Epithelial cell of proximal tubule (primary cell): Measurements from ENCODE around the gene ZC3H18. TPM values are rescaled to one million over a fixed set of nuclear protein-coding genes. Genes with fewer than 3 reads are reported as not detected.

Experiments
- DNase-seq: peaks from one replicate; pipeline ENCODE4 v3.0.0-alpha.2; 2011; ENCODE audit warnings: low read depth
- H3K4me3 ChIP-seq: 2 replicates; pipeline ENCODE4 v1.5.1; 2011; ENCODE audit warnings: low read depth, mild to moderate bottlenecking, low read length
- total RNA-seq: library from RNA; depleted of rRNA; stranded (reverse); fragments of >200 nt; gene quantifications from 2 replicates; pipeline ENCODE4 v1.2.3, GENCODE V29; 2015
- TF ChIP-seq, protein P1 (sequence below): conservative IDR thresholded peaks from 2 replicates; pipeline ENCODE4 v1.5.1; 2012; ENCODE audit warnings: low read depth, mild to moderate bottlenecking, low read length

ZC3H18 gene
- total RNA-seq, 1 donor from 2014 or later, result 18.3 TPM

DNA sequence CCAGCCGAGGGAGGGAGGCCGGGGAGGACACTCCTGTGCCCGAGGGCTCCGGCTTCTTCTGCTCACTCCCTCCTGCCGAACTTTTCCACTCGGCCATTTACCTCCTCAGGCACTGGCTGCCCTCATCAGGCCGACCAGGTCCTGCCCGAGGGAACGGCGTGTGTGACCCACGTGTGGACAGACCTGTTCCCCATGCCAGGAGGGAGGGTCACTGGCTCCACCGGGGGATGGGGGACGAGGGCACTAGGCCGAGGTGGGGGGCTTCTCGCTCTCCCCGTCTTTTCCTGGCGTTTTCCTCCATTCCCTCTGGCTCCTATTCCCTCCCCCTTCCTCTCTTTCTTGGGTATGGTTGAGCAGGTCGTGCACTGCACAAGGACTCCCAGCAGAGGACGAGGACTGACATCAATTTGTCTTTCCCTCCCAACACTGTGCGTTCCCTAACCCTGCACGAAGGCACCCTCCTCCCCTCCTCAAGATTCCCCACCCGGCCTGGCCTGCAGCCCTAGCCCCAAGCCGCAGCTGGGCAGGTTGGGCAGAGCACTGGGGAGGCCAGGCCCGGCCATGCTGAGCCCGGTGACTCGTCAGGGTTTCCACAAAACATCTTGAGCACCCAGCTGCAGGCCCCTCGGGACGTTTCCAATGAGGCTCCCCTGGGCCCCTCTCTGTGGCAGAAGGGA is 64.9 kb downstream of the ZC3H18 start:
- DNase-seq, result no peak
- H3K4me3 ChIP-seq, result peak overlapping the region; percentile 48
- TF ChIP-seq, protein P1, sequence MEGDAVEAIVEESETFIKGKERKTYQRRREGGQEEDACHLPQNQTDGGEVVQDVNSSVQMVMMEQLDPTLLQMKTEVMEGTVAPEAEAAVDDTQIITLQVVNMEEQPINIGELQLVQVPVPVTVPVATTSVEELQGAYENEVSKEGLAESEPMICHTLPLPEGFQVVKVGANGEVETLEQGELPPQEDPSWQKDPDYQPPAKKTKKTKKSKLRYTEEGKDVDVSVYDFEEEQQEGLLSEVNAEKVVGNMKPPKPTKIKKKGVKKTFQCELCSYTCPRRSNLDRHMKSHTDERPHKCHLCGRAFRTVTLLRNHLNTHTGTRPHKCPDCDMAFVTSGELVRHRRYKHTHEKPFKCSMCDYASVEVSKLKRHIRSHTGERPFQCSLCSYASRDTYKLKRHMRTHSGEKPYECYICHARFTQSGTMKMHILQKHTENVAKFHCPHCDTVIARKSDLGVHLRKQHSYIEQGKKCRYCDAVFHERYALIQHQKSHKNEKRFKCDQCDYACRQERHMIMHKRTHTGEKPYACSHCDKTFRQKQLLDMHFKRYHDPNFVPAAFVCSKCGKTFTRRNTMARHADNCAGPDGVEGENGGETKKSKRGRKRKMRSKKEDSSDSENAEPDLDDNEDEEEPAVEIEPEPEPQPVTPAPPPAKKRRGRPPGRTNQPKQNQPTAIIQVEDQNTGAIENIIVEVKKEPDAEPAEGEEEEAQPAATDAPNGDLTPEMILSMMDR, result no peak

DNA sequence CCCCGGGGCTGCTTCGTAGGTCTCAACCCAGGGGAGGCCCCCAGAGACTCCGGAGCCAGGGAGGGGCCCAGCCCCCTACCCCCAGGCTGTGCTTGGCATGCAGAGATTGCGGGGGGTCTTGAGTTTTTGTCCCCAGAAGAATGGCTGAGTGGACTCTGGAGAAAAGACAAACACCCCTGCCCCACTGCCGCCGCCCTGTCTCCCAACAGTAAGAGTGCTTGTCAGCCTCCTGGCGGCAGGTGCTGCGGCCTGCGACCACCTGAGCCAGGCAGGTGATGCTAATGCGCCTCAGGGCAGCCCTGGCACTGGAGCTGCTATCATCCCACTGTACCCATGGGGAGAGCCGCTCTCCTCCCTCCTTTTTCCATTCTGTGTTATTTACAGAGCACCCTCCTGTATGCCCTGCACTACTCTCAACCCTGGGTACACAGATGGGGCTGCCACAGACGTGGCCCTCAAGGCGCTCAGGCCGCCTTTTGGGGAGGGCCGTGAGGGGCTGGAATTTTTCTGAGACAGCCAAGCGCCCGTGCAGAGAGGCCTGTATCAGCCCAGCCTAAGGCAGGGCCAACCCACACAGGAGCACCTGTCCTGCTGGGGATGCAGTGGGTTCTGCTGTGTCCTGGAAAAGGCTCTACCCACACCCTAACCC is 65.6 kb downstream of the ZC3H18 start:
- no peak overlapping the region for H3K4me3 ChIP-seq
- no peak for DNase-seq
- TF ChIP-seq, protein P1, result no peak

DNA sequence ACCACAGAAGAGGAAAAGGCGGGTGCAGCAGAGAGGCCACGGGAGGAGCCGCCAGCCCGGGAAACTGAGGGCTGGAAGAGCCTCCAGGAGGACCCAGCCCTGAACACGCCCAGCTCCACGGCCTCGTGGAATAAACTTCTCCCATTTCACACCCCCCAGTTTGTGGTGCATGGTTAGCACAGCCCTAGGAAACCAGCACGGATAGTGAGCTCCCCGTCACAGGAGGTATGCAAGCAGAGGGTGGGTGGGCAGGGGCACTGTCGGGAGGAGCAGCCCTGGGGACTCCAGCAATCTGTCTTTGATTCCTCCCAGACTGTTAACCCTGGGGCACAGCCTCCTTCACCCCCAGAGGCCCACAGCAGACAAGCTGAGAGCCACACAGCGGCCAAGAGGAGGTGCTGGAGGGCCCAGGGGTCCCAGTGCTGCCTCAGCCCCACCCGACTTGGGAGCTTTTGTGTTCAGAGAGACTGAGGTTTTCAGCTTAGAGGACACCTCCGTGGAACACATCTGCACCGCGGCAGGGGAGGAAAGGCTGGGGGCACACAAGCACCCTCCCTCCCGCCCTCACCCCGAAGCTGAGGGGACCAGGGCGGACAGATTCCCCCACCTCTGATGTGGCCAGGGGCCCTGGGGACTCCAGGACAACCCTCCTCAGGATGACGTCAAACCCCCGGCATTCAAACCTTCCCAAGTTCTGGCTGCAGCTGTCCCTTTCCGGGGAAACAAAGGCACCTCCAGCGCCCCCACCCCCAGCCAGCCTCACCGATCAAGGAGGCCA is 66.5 kb downstream of the ZC3H18 start:
- no peak for DNase-seq
- TF ChIP-seq, protein P1, result no peak
- no peak overlapping the region for H3K4me3 ChIP-seq

DNA sequence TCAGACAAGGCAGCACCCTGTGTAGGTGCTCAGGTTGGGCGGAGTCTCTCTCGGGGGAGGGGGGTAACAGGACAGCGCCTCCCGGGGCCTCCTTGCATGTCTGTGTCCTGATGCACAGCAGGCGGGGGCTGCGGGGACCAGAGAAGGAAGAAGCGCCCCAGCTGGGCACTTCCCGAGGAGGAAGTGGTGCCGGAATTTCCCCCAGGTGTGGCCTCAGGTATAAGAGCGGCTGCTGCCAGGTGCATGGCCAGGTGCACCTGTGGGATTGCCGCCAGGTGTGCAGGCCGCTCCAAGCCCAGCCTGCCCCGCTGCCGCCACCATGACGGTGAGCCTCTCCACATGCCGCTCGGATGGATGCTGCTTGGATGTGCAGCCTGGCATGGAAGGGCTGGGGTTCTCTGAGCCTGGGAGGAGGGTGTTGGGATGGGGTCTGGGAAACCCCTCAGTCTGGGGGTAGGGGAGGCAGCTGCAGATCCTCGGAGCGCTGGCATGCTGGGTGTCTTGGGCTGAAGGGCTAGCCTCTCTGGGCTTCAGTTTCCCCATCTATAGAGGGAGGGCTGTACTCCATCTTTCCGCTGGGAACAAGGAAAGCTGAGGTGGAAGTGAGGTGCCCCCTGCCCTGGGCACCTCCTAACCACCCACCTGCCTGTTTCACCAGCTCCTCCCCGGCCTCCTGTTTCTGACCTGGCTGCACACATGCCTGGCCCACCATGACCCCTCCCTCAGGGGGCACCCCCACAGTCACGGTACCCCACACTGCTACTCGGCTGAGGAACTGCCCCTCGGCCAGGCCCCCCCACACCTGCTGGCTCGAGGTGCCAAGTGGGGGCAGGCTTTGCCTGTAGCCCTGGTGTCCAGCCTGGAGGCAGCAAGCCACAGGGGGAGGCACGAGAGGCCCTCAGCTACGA is 68.4 kb downstream of the ZC3H18 start, which contains the start of gene IL17C:
Gene IL17C, plus strand, starts transcription at position 250 of the 908 bp plus-strand sequence. Its CDS starts 70 bp downstream, at position 320.
- DNase-seq, result no peak
- TF ChIP-seq, protein P1, result no peak
- no peak within 1 kb of the TSS for H3K4me3 ChIP-seq

DNA sequence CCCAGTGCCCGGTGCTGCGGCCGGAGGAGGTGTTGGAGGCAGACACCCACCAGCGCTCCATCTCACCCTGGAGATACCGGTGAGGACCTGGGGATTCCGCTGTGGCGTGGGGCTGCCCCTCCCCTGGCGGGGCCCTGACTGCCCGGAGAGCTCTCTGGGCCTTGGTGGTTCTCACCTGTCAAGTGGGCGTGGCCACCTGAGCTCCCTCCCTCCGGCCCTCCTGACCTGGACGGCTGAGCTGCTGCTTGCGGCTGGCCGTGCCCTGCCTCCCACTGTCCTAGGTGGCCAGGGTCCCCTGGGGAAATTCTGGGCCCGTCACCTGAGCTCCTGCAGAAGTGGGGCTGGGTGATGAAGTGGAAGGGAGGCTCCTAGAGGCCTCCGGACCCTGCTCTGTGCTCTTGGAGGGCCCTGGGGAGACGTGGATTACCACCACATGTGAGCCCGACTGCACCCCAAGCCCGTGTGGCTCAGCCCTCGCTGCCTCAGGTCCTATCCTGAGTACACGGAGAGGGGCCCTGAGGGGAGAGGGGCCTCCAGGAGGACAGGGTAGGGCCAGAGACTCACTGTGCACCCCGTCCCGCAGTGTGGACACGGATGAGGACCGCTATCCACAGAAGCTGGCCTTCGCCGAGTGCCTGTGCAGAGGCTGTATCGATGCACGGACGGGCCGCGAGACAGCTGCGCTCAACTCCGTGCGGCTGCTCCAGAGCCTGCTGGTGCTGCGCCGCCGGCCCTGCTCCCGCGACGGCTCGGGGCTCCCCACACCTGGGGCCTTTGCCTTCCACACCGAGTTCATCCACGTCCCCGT is 69.2 kb downstream of the ZC3H18 start:
- H3K4me3 ChIP-seq, result no peak overlapping the region
- TF ChIP-seq, protein P1, result no peak
- no peak for DNase-seq
